ACHN (cell line): ENCODE data around the gene MAL.

ENCODE experiments used
- DNase-seq: peaks from one replicate; pipeline ENCODE4 v3.0.0-alpha.2; 2015
- in situ Hi-C: cut with HindIII; loops from 2 replicates; pipeline ENCODE4 v1.10.0; 2017; ENCODE audit warnings: low sequenced_read_pairs, low pct_ligation_motif_present, low pct_unique_long_range_greater_than_20kb

The MAL gene

GRCh38 chr2:95041060-95041823 is 15.7 kb downstream of the MAL start:
- in situ Hi-C loops = no loop called here
- no peak for DNase-seq

DNA sequence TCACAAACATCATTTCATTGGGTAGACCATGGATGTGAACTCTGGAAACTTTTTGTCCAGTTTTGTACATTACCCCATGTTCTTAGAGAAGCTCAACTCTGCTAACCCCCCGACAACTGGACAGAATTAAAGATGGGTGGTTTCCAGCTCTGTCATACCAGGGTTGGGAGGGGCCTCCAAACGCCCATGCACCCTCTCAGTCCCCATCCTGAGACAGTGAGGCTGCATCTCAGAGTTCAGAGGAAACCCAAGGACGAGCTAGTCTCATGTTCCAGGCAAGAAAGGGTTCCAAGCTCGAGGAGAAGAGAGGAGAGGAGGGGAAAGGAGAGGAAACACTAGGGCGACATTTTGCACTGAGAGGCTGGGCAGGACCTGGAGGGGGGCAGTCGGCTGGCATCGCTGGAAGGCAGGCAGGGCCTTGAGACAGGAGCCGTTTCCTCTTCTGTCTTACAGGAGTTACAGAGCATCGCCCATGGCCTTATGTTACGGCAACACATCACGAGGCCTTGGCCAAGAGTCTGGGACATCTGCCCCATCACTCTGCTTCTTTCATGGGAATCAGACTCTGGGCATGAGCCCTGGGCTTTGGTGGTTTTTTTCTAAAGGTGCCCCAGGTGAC is 16.4 kb downstream of the MAL start:
- in situ Hi-C loops = no loop called here
- DNase-seq = no peak

DNA sequence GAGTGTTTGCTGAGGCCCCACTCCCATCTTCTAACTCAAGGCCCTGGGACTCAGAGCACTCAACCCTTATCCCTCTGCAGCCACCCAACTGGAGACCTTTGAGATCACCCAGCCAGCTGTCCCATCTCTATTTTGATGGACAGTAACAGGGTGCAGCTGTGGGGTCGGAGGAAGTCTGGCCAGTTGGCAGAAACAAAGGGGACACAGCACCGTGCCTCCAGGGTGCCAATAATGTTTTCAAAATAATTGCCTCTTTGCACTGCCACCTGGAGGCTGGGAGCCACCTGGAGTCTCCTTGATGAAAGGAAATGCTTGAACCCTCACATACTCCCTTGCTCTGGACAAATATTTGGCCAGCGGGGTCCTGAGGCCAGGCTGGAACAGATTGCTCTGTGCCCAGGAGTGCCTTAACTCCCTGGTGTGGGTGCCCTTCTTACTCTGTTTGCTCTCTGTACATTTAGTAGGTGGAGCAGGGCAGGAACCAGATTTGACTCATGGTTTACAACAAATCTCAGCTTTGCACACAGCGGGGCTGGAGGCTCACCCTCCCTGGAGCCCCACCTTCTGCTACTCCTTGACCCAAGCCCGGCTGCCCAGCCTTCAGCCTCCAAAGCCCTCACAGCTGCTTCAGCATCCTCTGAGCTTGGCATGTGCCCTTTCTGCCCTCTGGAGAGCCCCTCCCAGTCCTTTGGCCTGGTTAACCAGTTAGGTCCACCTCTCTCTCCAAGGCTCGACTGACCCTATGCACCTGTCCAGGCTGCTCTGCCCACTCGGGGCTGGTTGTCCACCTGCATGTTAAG is 17.2 kb downstream of the MAL start:
- DNase-seq = peak; percentile 21
- in situ Hi-C loops = no loop called here

DNA sequence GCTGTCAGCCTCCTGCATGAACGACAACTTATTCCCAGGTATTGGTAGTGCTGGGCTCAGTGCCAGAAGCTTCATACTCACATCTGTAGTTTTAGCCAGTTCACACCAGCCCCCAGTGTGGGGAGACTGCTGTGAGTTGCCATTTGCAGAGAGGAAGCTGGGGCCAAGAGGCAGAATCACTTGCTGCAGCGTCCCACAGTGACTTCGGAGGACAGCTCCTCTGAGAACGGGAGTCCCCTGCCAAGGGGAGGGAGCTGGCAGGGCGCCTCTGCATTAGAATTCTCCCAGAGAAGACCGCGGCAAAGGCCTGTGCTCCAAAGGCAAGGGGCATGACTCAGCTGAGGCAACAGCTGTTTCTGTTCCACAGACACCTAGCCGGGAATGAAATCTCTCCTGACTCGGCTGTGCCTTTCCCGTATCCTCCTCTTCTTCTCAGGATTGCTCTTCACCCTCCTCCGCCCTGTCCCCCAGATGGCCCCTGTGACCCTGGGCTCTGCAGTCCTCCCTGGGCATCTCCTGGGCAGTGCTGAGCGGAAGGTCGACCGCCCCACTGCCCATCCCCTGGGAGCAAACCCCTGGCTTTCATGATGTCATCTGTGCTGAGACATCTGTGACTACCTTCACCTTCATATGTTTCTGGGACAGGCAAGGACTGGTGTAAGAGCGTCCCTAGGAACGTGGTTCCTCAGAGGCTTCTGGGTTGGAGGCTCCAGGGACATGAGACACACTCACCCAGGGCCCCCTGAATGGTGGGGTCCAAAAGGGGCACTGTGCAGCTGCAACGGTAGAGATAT is 18.0 kb downstream of the MAL start:
- DNase-seq = peak; percentile 80
- in situ Hi-C loops = no loop called here

DNA sequence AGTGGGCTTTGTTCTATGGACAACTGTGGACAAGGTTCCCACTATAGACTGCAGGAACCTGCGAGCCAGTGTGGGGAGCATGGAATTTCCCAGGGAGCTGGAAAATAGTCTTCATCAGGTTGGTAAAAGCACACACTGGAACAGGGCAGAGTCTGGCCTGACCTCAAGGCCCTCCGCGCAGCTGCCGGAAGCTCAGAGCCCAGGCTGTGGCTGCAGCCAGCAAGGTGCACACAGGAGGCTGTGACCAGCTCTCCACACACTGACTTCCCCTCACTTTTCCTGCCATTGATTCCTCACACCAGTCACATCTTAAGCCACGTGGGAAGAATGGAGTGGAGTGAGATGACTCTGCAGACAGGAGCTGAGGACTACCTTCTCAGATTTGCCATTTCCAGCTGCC is 19.1 kb downstream of the MAL start:
- no peak for DNase-seq
- in situ Hi-C loops = no loop called here

DNA sequence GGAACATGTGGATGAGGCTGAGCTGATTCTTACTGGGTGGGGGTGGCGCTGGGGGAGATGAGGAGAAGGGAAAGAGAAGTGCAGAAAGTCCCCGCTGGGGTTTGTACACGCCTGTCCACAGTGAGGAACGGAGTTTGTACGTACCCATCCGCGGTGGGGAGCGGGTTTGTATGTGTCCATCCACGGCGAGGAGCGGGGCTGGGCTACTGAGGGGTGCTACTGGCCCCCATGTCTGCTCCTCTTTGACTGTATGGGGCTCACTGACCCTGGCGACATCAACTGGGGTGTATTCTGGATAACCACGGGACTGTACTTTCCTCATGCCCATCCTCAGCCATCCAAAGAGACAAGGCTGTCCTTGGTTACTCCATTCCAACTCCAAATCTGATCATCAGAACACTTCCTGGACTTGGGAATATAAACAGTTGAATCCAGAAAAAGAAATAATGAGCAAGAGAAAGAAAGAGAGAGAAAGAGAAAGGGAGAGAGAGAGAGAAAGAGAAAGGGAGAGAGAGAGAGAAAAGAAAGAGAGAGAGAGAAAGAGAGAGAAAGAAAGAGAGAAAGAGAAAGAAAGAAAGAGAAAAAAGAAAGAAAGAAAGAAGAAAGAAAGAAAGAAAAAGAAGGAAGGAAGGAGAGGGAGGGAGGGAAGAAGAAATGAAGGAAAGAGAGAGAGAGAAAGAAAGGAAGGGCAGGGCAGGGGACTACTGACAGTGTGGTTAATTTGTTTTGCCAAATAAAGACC is 21.0 kb downstream of the MAL start:
- DNase-seq = no peak
- in situ Hi-C loops = no loop called here

- in situ Hi-C loops = no loop called here
- no peak for DNase-seq
Observed at GRCh38 chr2:95047629-95048510, 22.4 kb downstream of the MAL start.

DNA sequence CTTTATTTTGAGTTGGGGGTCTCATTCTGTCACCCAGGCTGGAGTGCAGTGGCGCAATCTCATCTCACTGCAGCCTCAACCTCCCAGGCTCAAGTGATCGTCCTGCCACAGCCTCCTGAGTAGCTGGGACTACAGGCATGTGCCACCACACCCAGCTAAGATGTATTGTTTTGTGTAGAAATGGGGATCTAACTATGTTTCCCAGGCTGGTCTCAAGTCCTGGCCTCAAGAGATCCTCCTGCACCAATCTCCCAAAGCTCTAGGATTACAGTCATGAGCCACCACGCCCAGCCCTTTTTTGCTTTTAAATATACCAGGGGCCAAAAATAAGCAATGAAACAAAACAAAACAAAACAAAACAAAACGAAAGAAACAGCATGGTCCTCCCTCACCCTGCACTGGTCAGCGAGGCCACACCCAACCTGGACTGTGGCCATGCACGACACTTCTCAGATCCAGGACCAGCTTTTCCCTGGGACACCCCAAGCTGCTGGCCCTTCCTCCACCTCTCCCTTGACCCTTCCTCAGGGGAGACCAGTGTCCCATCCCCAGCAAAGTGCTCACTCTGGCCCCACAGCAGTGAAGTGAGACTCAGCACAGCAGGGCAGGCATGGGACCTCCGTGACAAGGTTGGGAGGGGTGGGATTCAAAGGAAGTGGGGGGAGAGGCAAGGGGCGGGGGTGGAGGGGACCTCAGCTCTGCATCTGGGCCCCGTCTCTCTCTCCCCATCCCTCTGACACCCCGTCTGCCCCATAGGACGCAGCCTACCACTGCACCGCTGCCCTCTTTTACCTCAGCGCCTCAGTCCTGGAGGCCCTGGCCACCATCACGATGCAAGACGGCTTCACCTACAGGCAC is 23.5 kb downstream of the MAL start:
- in situ Hi-C loops = no loop called here
- no peak for DNase-seq

DNA sequence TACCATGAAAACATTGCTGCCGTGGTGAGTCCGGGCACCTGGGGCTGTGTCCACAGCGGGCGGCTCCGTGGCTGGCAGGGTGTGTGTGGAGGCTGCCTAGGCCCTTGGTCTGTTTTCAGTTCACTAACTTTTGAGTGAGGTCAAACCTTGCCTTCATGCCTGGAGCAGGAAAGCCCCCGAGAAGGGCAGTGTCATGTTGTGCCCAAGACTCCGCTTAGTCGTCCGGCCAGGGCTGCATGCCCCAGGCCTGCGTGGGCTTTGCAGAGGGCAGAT is 24.1 kb downstream of the MAL start:
- in situ Hi-C loops = no loop called here
- DNase-seq = no peak

- in situ Hi-C loops = no loop called here
- no peak for DNase-seq
Observed at GRCh38 chr2:95049961-95050360, 24.5 kb downstream of the MAL start.

GRCh38 chr2:95050385-95051300 is 25.1 kb downstream of the MAL start:
- DNase-seq = no peak
- in situ Hi-C loops = no loop called here

GRCh38 chr2:95051626-95052025 is 26.1 kb downstream of the MAL start:
- no peak for DNase-seq
- in situ Hi-C loops = no loop called here

DNA sequence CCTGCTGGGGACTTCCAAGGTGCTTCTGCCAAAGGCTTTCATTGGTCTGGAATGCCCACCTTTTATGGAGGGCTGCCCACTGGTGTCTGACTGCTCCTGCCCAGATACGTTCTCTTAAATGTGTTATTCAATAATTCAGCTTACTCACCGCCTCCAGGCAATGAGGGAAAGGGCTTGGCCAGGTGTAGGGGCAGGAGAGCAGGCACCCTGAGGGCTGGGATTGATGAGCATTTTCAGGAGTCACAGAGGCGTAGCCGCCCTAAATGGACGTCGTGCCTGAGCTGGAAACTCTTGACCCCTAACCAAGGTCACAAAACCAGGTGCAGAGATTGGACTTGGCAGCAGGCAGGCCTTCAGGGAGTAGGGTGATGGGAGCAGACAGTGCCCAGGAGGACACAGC is 26.8 kb downstream of the MAL start:
- peak; percentile 55 for DNase-seq
- in situ Hi-C loops = no loop called here

DNA sequence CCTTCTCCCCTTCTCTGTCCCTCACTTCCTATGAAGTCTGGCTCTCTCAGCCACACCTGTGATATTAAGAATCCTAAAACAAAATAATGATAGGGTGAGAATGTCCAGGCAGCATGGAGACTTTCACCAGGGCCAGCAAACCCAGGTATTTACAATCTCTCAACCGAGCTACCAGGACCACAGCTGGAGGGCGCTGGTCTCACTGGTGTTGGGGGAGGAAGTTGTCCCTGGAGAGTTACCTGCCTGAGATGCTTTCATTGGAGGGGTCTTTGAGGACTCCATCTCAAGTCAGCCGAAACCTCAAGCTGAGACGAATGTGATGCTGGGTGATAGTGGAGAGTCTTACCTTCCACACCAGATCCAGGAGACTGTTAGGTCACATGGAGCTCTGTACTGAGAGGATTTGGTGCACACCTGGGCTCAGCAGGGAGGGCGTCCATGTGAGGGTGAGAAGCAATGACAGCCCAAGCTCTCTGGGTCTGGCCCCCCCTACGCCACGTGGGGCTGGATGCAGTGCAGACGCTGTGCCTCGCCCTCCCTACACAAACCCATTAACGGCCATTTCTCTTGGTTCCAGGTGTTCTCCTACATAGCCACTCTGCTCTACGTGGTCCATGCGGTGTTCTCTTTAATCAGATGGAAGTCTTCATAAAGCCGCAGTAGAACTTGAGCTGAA is 27.4 kb downstream of the MAL start:
- in situ Hi-C loops = no loop called here
- no peak for DNase-seq

DNA sequence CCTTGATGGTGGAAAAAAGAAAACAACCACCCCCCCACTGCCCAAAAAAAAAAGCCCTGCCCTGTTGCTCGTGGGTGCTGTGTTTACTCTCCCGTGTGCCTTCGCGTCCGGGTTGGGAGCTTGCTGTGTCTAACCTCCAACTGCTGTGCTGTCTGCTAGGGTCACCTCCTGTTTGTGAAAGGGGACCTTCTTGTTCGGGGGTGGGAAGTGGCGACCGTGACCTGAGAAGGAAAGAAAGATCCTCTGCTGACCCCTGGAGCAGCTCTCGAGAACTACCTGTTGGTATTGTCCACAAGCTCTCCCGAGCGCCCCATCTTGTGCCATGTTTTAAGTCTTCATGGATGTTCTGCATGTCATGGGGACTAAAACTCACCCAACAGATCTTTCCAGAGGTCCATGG is 28.0 kb downstream of the MAL start:
- in situ Hi-C loops = no loop called here

More for the DNA sequence above, 28.0 kb downstream of the MAL start:
- peak; percentile 39 for DNase-seq
